ENCODE measurements around the gene NEDD4L. TPM values are rescaled to one million over a fixed set of nuclear protein-coding genes. Genes with fewer than 3 reads are reported as not detected.
"Not testable (repeated sequence)": the region's sequence is repeated elsewhere in the genome, so short reads cannot be mapped to it uniquely, and the experiment has no call there.

Gene NEDD4L
- total RNA-seq, 1 experiment from 2014 or later, result 39.1 TPM

DNA sequence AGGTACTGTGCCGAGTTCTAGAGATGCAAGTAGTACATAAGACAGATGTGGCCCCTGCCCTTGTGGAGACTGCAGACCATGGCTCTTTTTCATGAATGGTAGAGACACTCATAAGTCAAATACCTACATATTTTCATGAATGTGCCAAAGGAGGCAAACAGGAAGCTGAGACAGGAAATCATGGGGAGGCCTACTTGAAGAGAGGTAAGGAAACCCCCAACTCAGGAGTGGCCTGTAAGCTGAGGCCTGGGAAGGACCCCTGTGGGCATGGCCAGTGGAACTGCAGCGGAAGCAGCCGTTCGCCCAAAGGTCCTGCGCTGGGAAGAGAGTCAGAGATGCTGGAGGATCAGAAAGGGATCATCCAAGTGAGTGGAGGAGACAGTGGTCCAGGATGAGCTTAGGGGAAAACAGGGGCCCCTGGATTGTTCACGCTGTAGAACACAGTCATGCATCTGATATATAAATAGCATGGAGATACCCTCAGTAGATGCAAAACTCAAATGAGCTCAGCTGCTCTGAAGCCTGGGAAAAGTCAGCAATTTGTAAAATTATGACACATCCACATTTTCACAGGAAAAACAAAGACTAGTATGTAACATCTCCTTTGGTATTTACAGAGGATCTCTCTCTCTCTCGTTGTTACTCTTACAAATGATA is 228.9 kb downstream of the NEDD4L start:
- in situ Hi-C loops (cut with HindIII; ENCODE audit: low pct_unique_long_range_greater_than_20kb, low sequenced_read_pairs), result no loop called here
- DNase-seq (ENCODE audit: low read depth), result no peak

DNA sequence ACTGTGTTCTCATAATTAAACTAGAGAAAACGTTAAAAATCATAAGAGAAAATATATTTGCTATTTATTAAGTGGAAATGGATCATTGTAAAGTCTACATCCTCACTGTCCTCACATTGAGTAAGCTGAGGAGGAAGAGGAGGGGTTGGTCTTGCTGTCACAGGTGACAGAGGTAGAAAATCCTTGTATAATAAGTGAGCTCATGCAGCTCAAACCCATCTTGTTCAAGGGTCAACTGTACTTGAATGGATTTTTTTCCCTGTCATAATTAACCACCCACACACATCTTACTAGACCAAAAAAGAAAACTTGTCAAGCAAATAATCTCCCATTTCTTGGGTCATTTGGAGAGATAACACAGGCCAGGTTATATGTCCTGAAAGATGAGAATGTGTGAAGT is 231.2 kb downstream of the NEDD4L start:
- DNase-seq (ENCODE audit: low read depth), result no peak

DNA sequence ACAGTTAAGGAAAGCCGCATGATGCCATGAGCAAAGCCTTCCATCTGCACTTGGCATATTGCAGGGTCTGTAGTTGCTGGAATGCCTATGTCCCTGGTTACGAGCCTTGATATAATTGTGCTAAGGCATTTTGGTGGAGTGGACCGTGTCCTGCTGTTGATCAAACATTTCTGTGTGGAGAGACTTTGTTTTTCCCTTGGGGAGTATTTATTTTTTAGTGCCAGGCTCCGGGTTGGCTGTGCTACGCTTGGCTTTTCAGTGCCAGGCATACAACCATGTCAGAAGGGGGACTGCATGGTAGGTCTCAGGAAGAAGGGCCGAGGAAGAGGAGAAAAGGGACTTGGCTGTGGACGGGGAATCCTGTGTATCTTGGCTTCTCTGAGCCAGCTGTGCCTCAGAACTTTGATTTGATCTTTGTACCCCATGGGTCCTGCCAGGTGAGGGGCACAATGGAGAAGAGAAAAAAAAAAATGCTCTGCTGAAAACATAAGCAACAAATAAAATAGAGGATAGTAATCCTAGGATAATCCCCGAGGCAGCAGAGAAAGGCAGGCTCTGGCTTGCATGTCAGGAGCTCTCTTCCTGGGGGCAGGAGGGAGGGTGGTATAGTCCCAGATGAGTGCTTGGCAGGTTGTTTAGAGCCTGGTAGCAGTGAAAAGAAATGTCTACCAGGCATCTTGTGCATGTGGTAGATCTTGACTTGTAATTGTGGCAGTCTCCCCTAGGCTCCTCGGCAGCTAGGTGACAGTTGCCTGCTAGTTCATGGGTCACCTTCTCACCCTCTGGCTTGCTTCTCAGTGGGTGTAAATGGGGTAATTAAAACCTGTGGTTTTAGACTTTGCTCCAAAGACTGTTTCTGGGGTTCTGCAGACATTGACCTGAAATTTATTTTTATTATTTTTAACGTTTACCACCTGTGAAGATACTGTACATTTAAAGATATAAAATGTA is 233.0 kb downstream of the NEDD4L start:
- DNase-seq (ENCODE audit: low read depth), result no peak
- in situ Hi-C loops (cut with HindIII; ENCODE audit: low pct_unique_long_range_greater_than_20kb, low sequenced_read_pairs), result no loop called here

More for the DNA sequence above, 231.2 kb downstream of the NEDD4L start:
- in situ Hi-C loops (cut with HindIII; ENCODE audit: low pct_unique_long_range_greater_than_20kb, low sequenced_read_pairs), result no loop called here

DNA sequence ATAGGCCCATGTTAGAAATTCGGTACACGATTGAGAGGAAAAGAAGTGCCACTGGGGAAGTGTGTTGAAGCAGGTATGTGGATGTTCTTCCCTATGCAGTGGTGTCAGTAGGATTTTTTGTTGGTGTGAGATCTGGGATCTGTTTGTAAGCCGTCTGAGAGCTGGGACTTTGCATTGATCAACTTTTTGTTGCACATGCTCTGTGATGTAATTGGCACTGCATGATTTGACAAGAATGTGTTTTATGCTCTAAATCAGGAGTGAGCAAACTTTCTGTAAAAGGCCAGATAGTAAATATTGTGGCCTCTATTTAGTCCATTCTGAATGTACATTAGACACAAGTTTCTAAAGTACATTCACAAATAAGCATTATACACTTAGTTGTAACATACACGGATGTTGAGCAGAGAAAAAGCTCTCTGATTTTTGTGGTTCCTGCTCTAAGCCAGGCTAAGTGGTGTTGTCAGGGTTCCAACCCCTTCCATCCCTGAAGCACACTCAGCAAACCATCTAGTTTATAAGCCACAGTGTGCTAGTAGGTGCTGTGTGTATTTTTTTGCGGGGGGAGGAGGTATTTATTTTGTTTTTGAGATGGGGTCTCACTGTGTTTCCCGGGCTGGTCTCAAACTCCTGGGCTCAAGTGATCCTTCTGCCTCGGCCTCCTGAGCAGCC is 235.6 kb downstream of the NEDD4L start:
- no peak for DNase-seq (ENCODE audit: low read depth)
- in situ Hi-C loops (cut with HindIII; ENCODE audit: low pct_unique_long_range_greater_than_20kb, low sequenced_read_pairs), result no loop called here

DNA sequence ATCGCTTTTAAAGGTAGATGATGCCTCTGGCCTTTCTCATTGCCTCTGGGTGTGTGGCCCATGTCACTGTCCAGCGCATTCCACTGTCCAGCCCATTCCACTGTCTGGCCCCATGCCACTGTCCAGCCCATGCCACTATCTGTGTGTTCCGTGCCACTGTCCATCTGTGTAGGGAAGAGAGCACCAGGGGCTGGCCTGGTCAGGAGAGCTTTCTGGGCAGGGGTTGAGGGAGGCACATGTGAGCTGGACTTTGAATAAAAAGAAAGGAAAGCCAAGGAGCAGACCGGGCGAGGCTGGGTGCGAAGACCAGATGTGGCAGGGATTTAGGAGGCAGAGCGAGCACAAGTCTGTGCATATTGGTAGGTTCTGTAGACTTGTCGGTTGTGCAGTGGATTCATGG is 236.2 kb downstream of the NEDD4L start:
- in situ Hi-C loops (cut with HindIII; ENCODE audit: low pct_unique_long_range_greater_than_20kb, low sequenced_read_pairs), result no loop called here
- no peak for DNase-seq (ENCODE audit: low read depth)

DNA sequence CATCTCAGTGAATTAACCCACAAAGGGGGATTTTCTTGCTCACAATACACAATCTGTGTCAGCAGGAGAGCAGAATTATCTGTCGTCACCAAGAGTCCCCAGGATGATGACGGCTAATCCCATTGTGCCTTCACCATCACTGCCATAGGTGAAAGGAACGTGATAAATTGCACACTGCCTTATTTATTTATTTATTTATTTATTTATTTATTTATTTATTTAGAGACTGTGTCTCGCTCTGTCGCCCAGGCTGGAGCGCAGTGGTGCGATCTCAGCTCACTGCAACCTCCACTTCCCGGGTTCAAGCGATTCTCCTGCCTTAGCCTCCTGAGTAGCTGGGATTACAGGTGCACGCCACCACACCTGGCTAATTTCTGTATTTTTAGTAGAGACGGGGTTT is 238.8 kb downstream of the NEDD4L start:
- DNase-seq (ENCODE audit: low read depth); in situ Hi-C loops (cut with HindIII; ENCODE audit: low pct_unique_long_range_greater_than_20kb, low sequenced_read_pairs): not testable (repeated sequence)

DNA sequence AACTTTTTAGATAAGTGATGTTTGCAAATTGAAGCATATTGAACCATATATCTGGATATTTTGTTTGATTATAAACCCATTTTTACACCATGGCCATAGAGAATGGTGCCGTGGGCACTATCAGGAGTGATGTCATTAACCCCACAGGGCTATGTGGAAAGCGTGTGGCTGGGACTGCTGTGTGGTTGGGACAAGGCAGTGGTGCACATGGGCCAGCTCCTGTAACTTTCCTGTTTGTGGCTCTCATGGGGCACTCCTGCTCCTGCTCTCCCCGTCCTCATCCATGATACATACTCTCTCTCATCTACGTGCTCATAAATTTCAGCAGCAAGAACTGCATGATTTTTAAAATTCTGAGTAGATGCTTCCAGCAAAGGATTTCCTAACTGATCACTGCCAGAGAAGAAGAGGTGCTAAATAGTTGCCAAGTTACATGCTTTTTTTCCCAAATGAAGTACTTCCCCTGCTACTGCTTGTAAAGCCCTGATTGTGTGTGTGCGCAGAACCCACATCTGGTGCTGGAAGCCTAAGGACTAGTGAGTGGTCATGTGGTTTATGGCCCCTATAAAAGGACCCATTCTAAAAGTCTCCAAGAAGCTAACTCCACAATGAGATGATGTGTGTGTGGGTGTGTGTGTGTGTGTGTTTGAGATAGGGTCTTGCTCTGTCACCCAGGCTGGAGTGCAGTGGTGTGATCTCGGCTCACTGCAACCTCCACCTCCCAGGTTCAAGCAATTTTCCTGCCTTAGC is 240.8 kb downstream of the NEDD4L start:
- no peak for DNase-seq (ENCODE audit: low read depth)
- in situ Hi-C loops (cut with HindIII; ENCODE audit: low pct_unique_long_range_greater_than_20kb, low sequenced_read_pairs), result no loop called here

DNA sequence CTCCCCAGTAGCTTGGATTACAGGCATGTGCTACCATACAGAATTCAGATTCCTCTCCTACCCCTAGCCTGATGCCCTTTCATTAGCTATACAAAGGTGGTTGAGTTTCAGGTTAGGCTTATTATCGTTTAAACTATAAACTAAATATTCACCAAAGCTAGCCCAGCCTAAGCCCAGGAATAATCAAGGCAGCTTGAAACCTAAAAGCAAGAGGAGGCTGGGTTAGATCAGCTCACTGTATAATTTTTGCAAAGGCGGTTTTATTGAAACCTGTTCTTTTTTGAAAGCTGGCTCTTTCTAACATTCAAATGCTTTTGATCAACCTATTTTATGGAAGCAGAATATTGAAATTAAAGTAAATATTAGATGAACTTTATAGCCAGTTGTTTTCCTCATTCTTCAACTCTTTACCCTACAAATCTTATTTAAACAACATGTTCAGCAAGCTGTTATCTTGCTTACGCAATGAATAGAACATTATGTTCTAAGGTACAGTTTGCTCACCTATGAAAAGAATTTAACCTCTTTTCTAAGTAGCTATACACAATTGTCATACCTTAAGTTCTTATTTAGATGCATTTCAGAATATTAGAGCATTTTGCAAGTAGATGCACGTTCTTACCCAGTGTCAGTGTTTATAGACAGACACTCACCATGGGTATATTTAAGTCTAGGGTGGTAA is 241.6 kb downstream of the NEDD4L start:
- DNase-seq (ENCODE audit: low read depth), result no peak
- in situ Hi-C loops (cut with HindIII; ENCODE audit: low pct_unique_long_range_greater_than_20kb, low sequenced_read_pairs), result no loop called here

DNA sequence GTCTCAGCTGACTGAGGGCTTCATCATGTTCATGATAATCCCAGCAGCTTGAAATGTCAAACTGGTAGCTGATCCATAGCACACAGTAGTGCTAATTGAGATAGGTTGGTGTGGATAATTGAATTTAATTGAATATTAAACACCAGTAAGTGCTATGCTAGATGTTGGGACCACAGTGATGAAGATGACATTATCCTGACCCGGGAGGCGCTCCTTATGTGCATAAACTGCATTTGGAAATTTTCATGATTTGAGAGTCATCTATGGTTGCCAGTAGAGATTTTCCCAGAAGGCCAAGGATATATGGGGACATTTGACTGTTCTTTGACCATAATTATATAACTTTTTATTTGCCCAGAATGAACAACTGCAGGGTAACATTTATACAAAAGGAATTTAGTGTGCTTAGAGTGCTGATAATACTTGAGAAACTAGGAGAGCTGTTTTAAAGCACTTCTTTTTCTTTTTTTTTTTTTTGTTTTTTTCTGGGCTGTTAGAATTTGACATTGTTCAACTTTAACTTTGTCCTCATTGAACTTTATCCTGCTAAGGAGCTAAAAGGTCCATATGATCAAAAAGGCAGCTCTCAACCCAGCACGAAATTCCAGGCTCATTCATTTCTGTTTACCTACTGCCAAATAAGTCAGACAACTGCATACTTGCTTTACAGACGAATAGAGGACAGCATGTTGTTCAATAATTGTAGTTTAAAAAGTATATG is 242.8 kb downstream of the NEDD4L start:
- no peak for DNase-seq (ENCODE audit: low read depth)
- in situ Hi-C loops (cut with HindIII; ENCODE audit: low pct_unique_long_range_greater_than_20kb, low sequenced_read_pairs), result no loop called here

DNA sequence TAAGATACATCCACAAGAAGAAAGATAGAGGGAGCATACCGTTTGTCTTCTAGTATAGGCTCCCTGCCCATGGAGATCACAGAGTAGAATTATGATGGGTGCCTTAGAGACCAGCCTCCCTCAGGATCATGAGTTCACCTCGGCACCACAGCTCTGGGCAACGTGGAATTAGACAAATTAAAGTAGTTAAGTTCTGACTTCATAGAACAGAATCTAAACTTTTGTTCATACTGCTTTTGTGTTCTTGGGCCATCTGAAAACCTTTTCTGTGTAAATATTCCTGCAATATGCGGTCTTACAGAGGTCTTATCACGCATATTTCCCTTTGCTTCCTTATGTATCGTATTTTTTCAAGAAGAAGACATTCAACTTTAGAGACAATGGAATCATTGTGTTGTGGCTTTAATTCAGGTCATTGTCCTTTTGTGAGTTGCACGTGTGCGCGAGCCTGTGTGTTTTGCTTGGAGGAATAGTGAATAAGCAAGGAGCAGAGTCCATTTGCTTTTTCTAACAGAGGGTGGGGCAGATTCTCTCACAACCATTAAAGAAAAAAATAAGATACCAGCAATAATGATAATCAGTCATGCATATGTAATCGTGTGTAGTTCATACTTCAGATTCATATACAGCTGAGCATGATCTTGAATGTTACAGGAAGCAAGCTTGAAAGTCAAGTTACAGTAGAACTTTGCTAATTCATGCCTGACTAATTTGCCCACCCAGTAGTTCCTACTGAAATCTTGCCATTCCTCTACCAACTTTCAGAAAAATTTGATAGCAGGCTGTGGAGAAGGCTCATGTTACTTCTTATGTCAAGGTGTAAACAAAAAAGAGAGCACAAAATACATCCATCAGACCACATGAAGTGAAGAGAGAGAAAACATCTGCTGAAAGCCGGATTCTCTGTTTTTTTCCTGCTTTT is 243.6 kb downstream of the NEDD4L start:
- peak; percentile 61 for DNase-seq (ENCODE audit: low read depth)
- in situ Hi-C loops (cut with HindIII; ENCODE audit: low pct_unique_long_range_greater_than_20kb, low sequenced_read_pairs), result no loop called here

DNA sequence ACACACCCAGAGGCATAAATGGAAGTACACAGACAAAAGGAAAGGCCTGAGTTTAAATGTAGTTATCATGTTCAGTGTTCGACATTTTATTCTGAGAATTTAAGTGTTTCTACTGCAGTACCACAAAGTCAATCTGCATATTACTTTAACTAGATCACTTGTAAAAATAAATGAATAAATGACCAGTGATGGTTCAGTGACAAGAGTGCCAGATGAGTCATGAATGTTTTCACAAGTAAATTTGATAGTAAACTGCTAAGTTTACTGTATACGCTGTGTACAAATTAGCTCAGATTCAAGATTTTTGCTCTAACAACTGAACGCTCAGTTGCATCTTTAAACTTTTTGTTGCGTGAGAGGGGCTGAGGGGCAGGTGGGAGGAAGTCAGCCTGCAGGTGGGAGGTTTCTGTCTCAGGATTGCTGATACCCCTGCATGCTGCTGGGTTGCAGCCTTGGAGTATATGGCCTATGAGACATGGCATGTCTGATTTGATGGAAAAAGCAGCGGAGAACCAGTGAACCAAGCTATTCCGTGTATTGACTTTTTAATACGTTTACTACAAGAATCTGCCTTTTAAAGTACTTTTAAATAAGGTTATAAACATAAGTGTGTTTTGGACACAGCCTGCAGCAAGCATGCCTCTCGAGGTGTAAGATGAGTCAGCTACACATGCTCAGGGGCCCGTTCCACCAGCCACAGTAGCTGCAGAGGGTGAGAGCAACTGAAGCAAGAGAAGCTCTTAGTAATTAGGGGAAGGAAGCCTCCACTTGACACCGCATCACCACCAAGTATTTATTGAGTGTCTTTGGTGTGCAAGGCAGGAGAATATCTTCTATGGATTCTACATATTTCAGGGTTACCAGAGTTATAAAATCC is 245.1 kb downstream of the NEDD4L start:
- in situ Hi-C loops (cut with HindIII; ENCODE audit: low pct_unique_long_range_greater_than_20kb, low sequenced_read_pairs), result no loop called here
- DNase-seq (ENCODE audit: low read depth), result peak; percentile 52

DNA sequence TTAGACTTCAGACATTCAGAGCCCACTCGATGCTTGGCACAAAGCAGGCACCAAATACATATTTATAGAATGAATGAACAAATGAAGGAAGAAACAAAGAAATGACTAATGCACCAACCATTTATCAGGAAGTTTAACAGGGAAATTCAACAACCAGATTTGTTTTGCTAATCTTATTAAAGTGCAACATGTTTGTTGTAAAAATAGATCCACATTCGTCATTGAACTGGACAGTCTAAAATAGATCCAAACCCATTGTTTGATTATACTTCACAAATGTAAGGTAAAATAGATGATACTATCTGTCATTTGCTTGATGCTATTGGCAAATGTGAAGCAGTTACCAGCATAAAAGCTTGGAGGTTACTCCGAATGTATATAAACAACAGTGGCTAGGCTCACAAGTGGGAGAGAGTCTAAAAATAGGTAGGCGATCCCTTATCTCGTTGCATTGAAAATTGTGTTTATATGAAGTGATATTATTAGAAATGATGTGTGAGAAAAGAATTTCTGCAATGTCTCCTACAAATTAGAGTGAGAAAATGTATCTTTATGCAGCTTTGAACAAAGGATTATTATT is 246.2 kb downstream of the NEDD4L start:
- in situ Hi-C loops (cut with HindIII; ENCODE audit: low pct_unique_long_range_greater_than_20kb, low sequenced_read_pairs), result no loop called here
- DNase-seq (ENCODE audit: low read depth), result no peak

DNA sequence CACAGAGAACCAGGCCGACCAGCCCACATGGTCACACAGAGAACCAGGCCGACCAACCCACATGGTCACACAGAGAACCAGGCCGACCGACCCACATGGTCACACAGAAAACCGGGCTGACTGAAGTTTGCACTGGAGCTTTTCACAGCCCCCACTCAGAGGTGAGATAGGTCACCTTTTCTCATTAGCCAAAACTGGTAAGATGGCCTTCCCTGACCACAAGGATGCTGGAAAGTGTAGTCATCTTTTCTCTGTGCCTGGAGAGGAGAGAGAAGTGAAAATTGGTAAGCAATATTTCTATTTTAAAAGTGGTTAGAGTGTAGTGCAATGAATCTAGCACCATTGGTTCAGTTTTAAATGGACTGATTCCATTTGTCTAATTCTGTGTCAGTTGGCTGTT is 247.1 kb downstream of the NEDD4L start:
- DNase-seq (ENCODE audit: low read depth), result no peak
- in situ Hi-C loops (cut with HindIII; ENCODE audit: low pct_unique_long_range_greater_than_20kb, low sequenced_read_pairs), result no loop called here

DNA sequence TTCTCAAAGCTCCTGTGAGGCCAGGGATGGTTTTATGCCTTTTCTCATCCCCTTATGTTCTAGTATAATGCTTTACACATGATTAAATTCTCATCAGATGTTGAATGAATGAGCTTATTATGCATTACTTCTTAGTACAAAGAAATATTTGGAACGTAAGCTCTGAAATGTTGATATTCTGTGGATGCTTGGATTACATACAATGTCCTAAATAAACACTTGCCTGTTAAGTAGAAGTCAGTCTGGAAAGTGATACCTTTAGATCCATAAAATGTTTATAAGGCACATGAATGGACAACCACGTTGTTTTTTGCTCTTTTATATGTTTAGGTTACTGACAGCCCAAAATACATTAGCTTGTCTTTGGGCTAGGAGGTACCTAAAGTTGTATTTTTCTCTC is 248.6 kb downstream of the NEDD4L start:
- in situ Hi-C loops (cut with HindIII; ENCODE audit: low pct_unique_long_range_greater_than_20kb, low sequenced_read_pairs), result no loop called here

DNA sequence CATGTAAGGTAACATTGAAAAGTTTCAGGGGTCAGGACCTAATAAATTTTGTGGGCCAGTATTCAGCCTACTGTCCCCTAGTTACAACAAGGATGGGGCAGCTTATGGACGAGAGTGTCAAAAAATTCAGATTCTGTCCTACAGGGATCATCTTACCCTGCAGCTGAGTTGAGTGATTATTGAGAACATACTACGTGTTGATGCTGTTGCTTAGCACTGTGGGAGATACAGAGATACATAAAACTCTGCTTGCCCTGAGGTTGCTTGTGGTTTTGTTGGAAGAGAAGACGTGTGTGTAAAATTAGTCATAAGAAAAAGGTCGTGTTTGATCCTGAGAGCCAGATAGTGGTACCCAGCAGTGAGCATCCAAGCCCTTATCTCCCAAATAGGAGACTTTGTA is 253.2 kb downstream of the NEDD4L start:
- in situ Hi-C loops (cut with HindIII; ENCODE audit: low pct_unique_long_range_greater_than_20kb, low sequenced_read_pairs), result no loop called here

More for the DNA sequence above, 248.6 kb downstream of the NEDD4L start:
- no peak for DNase-seq (ENCODE audit: low read depth)

More for the DNA sequence above, 253.2 kb downstream of the NEDD4L start:
- no peak for DNase-seq (ENCODE audit: low read depth)

Measured in Caki2 (cell line).